Chondrocyte (in vitro differentiated cells): Measurements from ENCODE around the gene KLK4. TPM values are rescaled to one million over a fixed set of nuclear protein-coding genes. Genes with fewer than 3 reads are reported as not detected.

Experiments used
- DNase-seq: peaks from one replicate; pipeline ENCODE4 v3.0.0; 2021; ENCODE audit warnings: mixed read lengths, low spot score
- H3K27ac Mint-ChIP-seq: one replicate; pipeline ENCODE4 v1.8.0; 2021; ENCODE audit warnings: mild to moderate bottlenecking, moderate library complexity, mixed read lengths; ENCODE audit not compliant: unreplicated experiment
- H3K27me3 Mint-ChIP-seq: 2 replicates; pipeline ENCODE4 v1.8.0; 2021; ENCODE audit warnings: low read depth, mixed read lengths
- H3K36me3 Mint-ChIP-seq: 2 replicates; pipeline ENCODE4 v1.8.0; 2021; ENCODE audit warnings: low read depth, mixed read lengths
- H3K4me1 Mint-ChIP-seq: 2 replicates; pipeline ENCODE4 v1.8.0; 2021; ENCODE audit warnings: low read depth, mild to moderate bottlenecking, mixed read lengths
- H3K4me3 Mint-ChIP-seq: one replicate; pipeline ENCODE4 v1.8.0; 2021; ENCODE audit warnings: mild to moderate bottlenecking, moderate library complexity, mixed read lengths; ENCODE audit not compliant: unreplicated experiment
- H3K9me3 Mint-ChIP-seq: 2 replicates; pipeline ENCODE4 v1.8.0; 2021; ENCODE audit warnings: low read depth, mixed read lengths
- CTCF ChIP-seq: fragments of 200-600 bp; sonication (generic); IDR thresholded peaks from 2 replicates; pipeline ENCODE4 v1.5.0; 2021; ENCODE audit warnings: antibody characterized with exemption, mild to moderate bottlenecking, moderate library complexity
- total RNA-seq: library from RNA; stranded (reverse); gene quantifications from 3 replicates; pipeline ENCODE4 v1.2.1, GENCODE V29; 2021

The KLK4 gene
- total RNA-seq, 1 donor from 2014 or later = not detected

- no peak overlapping the region for H3K4me3 Mint-ChIP-seq
- TF ChIP-seq CTCF = no peak
- H3K36me3 Mint-ChIP-seq = no peaks in the 10 kb centered on the region
- H3K27ac Mint-ChIP-seq = no peak overlapping the region
- peaks cover 7% of the 10 kb centered on the region for H3K27me3 Mint-ChIP-seq
- H3K9me3 Mint-ChIP-seq = no peaks in the 10 kb centered on the region
- no peaks in the 10 kb centered on the region for H3K4me1 Mint-ChIP-seq
- no peak for DNase-seq
Measured at GRCh38 chr19:50891253-50891625, 20.0 kb downstream of the KLK4 start.

GRCh38 chr19:50890422-50891252 is 20.6 kb downstream of the KLK4 start:
- H3K4me1 Mint-ChIP-seq = no peaks in the 10 kb centered on the region
- no peak for TF ChIP-seq CTCF
- no peak overlapping the region for H3K27ac Mint-ChIP-seq
- peaks cover 7% of the 10 kb centered on the region for H3K27me3 Mint-ChIP-seq
- no peak for DNase-seq
- H3K9me3 Mint-ChIP-seq = no peaks in the 10 kb centered on the region
- no peak overlapping the region for H3K4me3 Mint-ChIP-seq
- H3K36me3 Mint-ChIP-seq = no peaks in the 10 kb centered on the region

- H3K4me1 Mint-ChIP-seq = no peaks in the 10 kb centered on the region
- H3K36me3 Mint-ChIP-seq = no peaks in the 10 kb centered on the region
- peaks cover 7% of the 10 kb centered on the region for H3K27me3 Mint-ChIP-seq
- no peaks in the 10 kb centered on the region for H3K9me3 Mint-ChIP-seq
- no peak for TF ChIP-seq CTCF
- no peak overlapping the region for H3K27ac Mint-ChIP-seq
- DNase-seq = no peak
- no peak overlapping the region for H3K4me3 Mint-ChIP-seq
Measured at GRCh38 chr19:50889638-50890037, 21.6 kb downstream of the KLK4 start.

GRCh38 chr19:50882188-50882587 is 29.0 kb downstream of the KLK4 start:
- DNase-seq = no peak
- no peak for TF ChIP-seq CTCF
- no peak overlapping the region for H3K27ac Mint-ChIP-seq
- no peaks in the 10 kb centered on the region for H3K4me1 Mint-ChIP-seq
- no peaks in the 10 kb centered on the region for H3K36me3 Mint-ChIP-seq
- no peaks in the 10 kb centered on the region for H3K9me3 Mint-ChIP-seq
- H3K27me3 Mint-ChIP-seq = peaks cover 15% of the 10 kb centered on the region
- H3K4me3 Mint-ChIP-seq = no peak overlapping the region

- peaks cover 15% of the 10 kb centered on the region for H3K27me3 Mint-ChIP-seq
- no peak for TF ChIP-seq CTCF
Measured at GRCh38 chr19:50880241-50880640, 31.0 kb downstream of the KLK4 start.

More at GRCh38 chr19:50880241-50880640, 31.0 kb downstream of the KLK4 start:
- H3K36me3 Mint-ChIP-seq = no peaks in the 10 kb centered on the region
- H3K27ac Mint-ChIP-seq = no peak overlapping the region
- no peak for DNase-seq
- no peaks in the 10 kb centered on the region for H3K9me3 Mint-ChIP-seq
- no peaks in the 10 kb centered on the region for H3K4me1 Mint-ChIP-seq
- H3K4me3 Mint-ChIP-seq = no peak overlapping the region
